K562 (cell line): ENCODE data around the gene NOS2. TPM values are rescaled to one million over a fixed set of nuclear protein-coding genes. Genes with fewer than 3 reads are reported as not detected.

Experiments
- ATAC-seq: fragments of 200-7000 bp; cut with Tn5 transposase; 3 replicates; pipeline ENCODE4 v1.9.1; 2020; ENCODE audit warnings: moderate library complexity
- BruUV-seq: library from RNA; stranded (reverse); fragments of 400-500 nt; replicated peaks from 2 replicates; lab custom pipeline; 2021; lab: Mats Ljungman, UMichigan
- CTCF ChIA-PET: fragments of 300-600 bp; formaldehyde crosslinking; extraction: SDS; loops from one replicate; lab custom pipeline; 2021; ENCODE audit warnings: low intra/inter-chr PET ratio; lab: Yijun Ruan, JAX
- POLR2A ChIA-PET: fragments of 300-600, 350-650 bp; sonication (Branson Sonifier 250); formaldehyde crosslinking; extraction: SDS; loops from one replicate; lab custom pipeline; 2021; ENCODE audit warnings: antibody characterized with exemption, inconsistent platforms; lab: Yijun Ruan, JAX
- DNase-seq, 4 experiments: peaks; one replicate each; pipeline versions ENCODE4 v3.0.0 to v3.0.0-alpha.2; 2011 to 2018; ENCODE audit warnings: low spot score in 3 of 4, mixed read lengths in 3 of 4; ENCODE audit errors: extremely low read depth in 1 of 4
- FAIRE-seq: peaks from 2 replicates; lab custom pipeline; 2011; peaks lifted over from hg19 to GRCh38; lab: Jason Lieb, UNC
- H2AFZ ChIP-seq: 2 replicates; pipeline ENCODE4 v1.6.0; 2011; ENCODE audit warnings: low read depth, low read length, control low read depth, inconsistent platforms
- H3K27ac ChIP-seq: fragments of 200-600 bp; 3 replicates; pipeline ENCODE4 v1.8.0; 2011; ENCODE audit warnings: low read depth, mild to moderate bottlenecking, control low read depth, inconsistent platforms, low read length, moderate library complexity, mixed read lengths; ENCODE audit errors: extremely low read depth
- H3K27me3 ChIP-seq, 2 experiments: fragments of 300-600 bp in 1 of 2; 2 replicates in 1 of 2; 3 replicates in 1 of 2; pipeline versions ENCODE4 v1.6.0 to v1.8.0; 2011; ENCODE audit warnings: inconsistent platforms in 2 of 2, low read length in 2 of 2, mild to moderate bottlenecking in 1 of 2, mixed read lengths in 1 of 2, moderate library complexity in 1 of 2; ENCODE audit not compliant: control insufficient read depth in 2 of 2, insufficient read depth in 2 of 2
- H3K36me3 ChIP-seq: fragments of 300-600 bp; 3 replicates; pipeline ENCODE4 v1.8.0; 2011; ENCODE audit warnings: mild to moderate bottlenecking, low read length, inconsistent platforms; ENCODE audit not compliant: control insufficient read depth, insufficient read depth
- H3K4me1 ChIP-seq, 2 experiments: fragments of 200-600 bp in 1 of 2; replicated peaks in 1 of 2; 2 replicates in 1 of 2; 3 replicates in 1 of 2; pipeline versions ENCODE4 v1.5.1 to v1.8.0; 2011; ENCODE audit warnings: inconsistent platforms in 2 of 2, low read length in 2 of 2, mild to moderate bottlenecking in 1 of 2, mixed read lengths in 1 of 2, moderate library complexity in 1 of 2; ENCODE audit not compliant: control insufficient read depth in 2 of 2, insufficient read depth in 2 of 2
- H3K4me2 ChIP-seq: 2 replicates; pipeline ENCODE4 v1.6.1; 2011; ENCODE audit warnings: low read length, control low read depth, inconsistent platforms, mixed read lengths; ENCODE audit not compliant: insufficient read depth
- H3K4me3 ChIP-seq: fragments of 200-600 bp; sonication (generic), shearing (Covaris generic); 2 replicates; pipeline ENCODE4 v1.5.1; 2016; ENCODE audit warnings: control low read depth, inconsistent platforms
- H3K79me2 ChIP-seq: fragments of 200-600 bp; 3 replicates; pipeline ENCODE4 v1.8.0; 2011; ENCODE audit warnings: low read length, inconsistent platforms; ENCODE audit not compliant: control insufficient read depth, insufficient read depth
- H3K9ac ChIP-seq, 2 experiments: 2 replicates each; pipeline versions ENCODE4 v1.6.0 to v1.6.1; 2011; ENCODE audit warnings: low read depth in 2 of 2, low read length in 2 of 2, control low read depth in 1 of 2, inconsistent platforms in 1 of 2, mild to moderate bottlenecking in 1 of 2, mixed read lengths in 1 of 2; ENCODE audit not compliant: insufficient read depth in 1 of 2
- H3K9me1 ChIP-seq: one replicate; pipeline ENCODE4 v1.6.0; 2011; ENCODE audit warnings: inconsistent platforms, mild to moderate bottlenecking, low read length, moderate library complexity; ENCODE audit not compliant: control insufficient read depth, insufficient read depth
- H3K9me3 ChIP-seq: replicated peaks from 2 replicates; pipeline ENCODE4 v1.5.1; 2011; ENCODE audit warnings: low read depth, low read length, inconsistent platforms; ENCODE audit not compliant: control insufficient read depth, insufficient read depth
- H4K20me1 ChIP-seq: replicated peaks from 2 replicates; pipeline ENCODE4 v1.6.1; 2011; ENCODE audit warnings: low read length, inconsistent platforms, mixed read lengths; ENCODE audit not compliant: control insufficient read depth, insufficient read depth
- CEBPG ChIP-seq, 3 experiments: fragments of 200-800 bp in 1 of 3; sonication (Bioruptor generic) in 1 of 3; sonication (generic) in 1 of 3; formaldehyde crosslinking in 1 of 3; IDR thresholded peaks in 2 of 3; conservative IDR thresholded peaks in 1 of 3; 2 replicates each; pipeline versions ENCODE4 v1.6.1 to v1.8.0; 2016 to 2022; ENCODE audit warnings: missing compliant biosample characterization in 2 of 3, missing genetic modification characterization in 2 of 3, mild to moderate bottlenecking in 1 of 3, missing genetic modification reagents in 1 of 3
- FOXJ2 ChIP-seq: fragments of 200-800 bp; sonication (Bioruptor generic); IDR thresholded peaks from 2 replicates; pipeline ENCODE4 v1.6.1; 2016; ENCODE audit warnings: missing genetic modification characterization, missing compliant biosample characterization
- SETDB1 ChIP-seq: IDR thresholded peaks from one replicate; pipeline ENCODE4 v1.6.1; 2012; ENCODE audit warnings: low read length, control low read depth, inconsistent platforms
- SMC3 ChIP-seq: conservative IDR thresholded peaks from 2 replicates; pipeline ENCODE4 v1.6.1; 2011; ENCODE audit warnings: low read depth, low read length, improper control_type of control experiment; ENCODE audit not compliant: insufficient read depth
- SRF ChIP-seq, 2 experiments: fragments of 250-450, 450-650 bp in 1 of 2; sonication (Bioruptor Pico) in 1 of 2; sonication (generic) in 1 of 2; formaldehyde crosslinking; IDR thresholded peaks; 2 replicates each; pipeline versions ENCODE4 v1.5.0 to v1.5.1; 2020 to 2022; ENCODE audit warnings: mild to moderate bottlenecking in 1 of 2, missing genetic modification reagents in 1 of 2
- ZNF717 ChIP-seq: fragments of 250-450 bp; sonication (Bioruptor Pico); IDR thresholded peaks from 2 replicates; pipeline ENCODE4 v1.5.0; 2021
- WGBS: fragments of 100-300 bp; shearing (Covaris generic); methylation state at CpG from one replicate; pipeline ENCODE4 v1.1.6; 2016; ENCODE audit warnings: low coverage, mixed read lengths; ENCODE audit not compliant: insufficient coverage; ENCODE audit errors: missing lambda C conversion rate; 5-methylcytosine and 5-hydroxymethylcytosine counted together
- in situ Hi-C: fragments of 300-500 bp; cut with MboI; formaldehyde crosslinking; loops from 4 replicates; pipeline ENCODE4 v1.15.0; 2018; ENCODE audit warnings: inconsistent platforms, mixed read lengths
- intact Hi-C: fragments of 100-400 bp; cut with micrococcal nuclease; formaldehyde crosslinking; loops from 2 replicates; pipeline ENCODE4 v1.14.2; 2022
- polyA plus RNA-seq, 8 experiments: library from polyadenylated mRNA; depleted of rRNA in 4 of 8; stranded (reverse) in 5 of 8; unstranded in 3 of 8; fragments of >200 nt; fragmentation: Nextera tagmentation in 2 of 8; fragmentation: Illumina TruSeq in 1 of 8; extraction: Ambion mirVana in 2 of 8; extraction: Trizol in 1 of 8; gene quantifications; 2 replicates each; pipeline versions ENCODE4 v1.2.1 to v1.2.3, GENCODE V29; 2011 to 2014; ENCODE audit warnings: inconsistent platforms in 1 of 8, missing spikeins in 1 of 8
- total RNA-seq, 7 experiments: library from RNA; depleted of rRNA in 6 of 7; stranded (reverse); fragments of >200 nt in 6 of 7; fragmentation: Illumina TruSeq in 2 of 7; extraction: Trizol in 2 of 7; gene quantifications; 2 replicates each; pipeline versions ENCODE4 v1.2.1 to v1.2.3, GENCODE V29; 2011 to 2021; ENCODE audit warnings: low replicate concordance in 1 of 7
- TF ChIP-seq, protein P1 (sequence below): sonication (generic); formaldehyde crosslinking; IDR thresholded peaks from 2 replicates; pipeline ENCODE4 v1.8.0; 2022; ENCODE audit warnings: mild to moderate bottlenecking, missing genetic modification reagents
- TF ChIP-seq, protein P2 (sequence below): fragments of 200-800 bp; sonication (Bioruptor generic); IDR thresholded peaks from 2 replicates; pipeline ENCODE4 v1.6.1; 2016; ENCODE audit warnings: missing genetic modification characterization, missing compliant biosample characterization

The NOS2 gene
- total and polyA plus RNA-seq, 9 of the 15 experiments (the other 6 are each of a cell fraction or from before 2014, with no cell fraction given): not detected

DNA sequence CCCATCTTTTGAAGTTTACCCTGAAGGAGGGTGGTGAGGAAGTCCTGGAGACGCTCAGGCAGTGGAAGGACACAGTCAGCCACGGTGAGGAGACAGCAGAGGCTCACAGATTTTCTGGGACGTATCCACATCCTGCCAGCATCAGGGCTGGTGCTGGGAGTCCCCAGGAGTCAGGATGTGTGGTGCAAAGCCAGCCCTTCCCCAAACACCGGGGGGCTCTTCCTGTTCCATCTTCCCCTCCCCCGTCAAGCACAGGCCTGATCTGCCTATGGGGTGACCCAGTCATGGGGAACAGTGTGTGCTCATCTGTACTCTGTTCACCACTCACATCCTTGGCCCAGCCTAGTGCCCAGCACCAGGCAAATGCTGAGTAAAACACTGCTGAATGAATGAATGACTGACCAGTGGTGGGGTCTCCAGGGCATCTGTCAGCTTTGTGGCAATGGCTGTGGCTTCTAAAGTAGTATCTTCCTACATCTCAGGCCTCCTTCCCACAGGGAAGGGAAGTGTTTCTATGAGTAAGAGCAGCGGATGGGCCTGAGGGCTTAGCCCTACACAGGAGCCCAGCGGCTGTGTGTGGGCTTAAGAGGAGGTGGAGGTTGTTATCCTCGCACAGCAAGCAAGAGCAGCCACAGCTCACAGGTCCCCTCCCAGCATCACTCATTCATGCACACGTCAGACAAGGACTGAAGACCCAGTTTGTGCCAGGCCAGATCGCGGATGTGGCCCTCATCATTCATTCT lies 23.3 kb downstream of the NOS2 start:
- ChIA-PET CTCF (no interaction called here), POLR2A (no interaction called here)
- H2AFZ ChIP-seq: no peak overlapping the region
- intact Hi-C loops (no loop called here), in situ Hi-C loops (no loop called here)
- no peak overlapping the region for H3K4me3 ChIP-seq
- no peaks in the 10 kb centered on the region for H3K9me3 ChIP-seq
- no peaks in the 10 kb centered on the region for H3K9me1 ChIP-seq
- peaks cover 36 to 64% of the 10 kb centered on the region in 2 experiments for H3K27me3 ChIP-seq
- H3K27ac ChIP-seq: no peak overlapping the region
- no TSS peak for BruUV-seq
- no peak overlapping the region for H3K4me2 ChIP-seq
- DNase-seq (no peak), ATAC-seq (no peak), FAIRE-seq (no peak)
- H3K4me1 ChIP-seq: peaks cover 6 to 8% of the 10 kb centered on the region in 2 experiments; a peak in 4 of 5 replicates
- no peak overlapping the region for H3K9ac ChIP-seq
- WGBS: 20% methylated on average over 11 of the region's 11 CpGs
- H3K36me3 ChIP-seq: no peaks in the 10 kb centered on the region
- no peaks in the 10 kb centered on the region for H4K20me1 ChIP-seq
- H3K79me2 ChIP-seq: no peaks in the 10 kb centered on the region
- TF ChIP-seq CEBPG (CRISPR knock-in tag; IDR thresholded peaks at IDR 0.05): no peak
- no peak for TF ChIP-seq CEBPG (tag; conservative IDR thresholded peaks at IDR 0.05 in 1 of 2, IDR thresholded peaks at IDR 0.05 in 1 of 2)
- no peak for TF ChIP-seq FOXJ2
- TF ChIP-seq ZNF717: no peak

DNA sequence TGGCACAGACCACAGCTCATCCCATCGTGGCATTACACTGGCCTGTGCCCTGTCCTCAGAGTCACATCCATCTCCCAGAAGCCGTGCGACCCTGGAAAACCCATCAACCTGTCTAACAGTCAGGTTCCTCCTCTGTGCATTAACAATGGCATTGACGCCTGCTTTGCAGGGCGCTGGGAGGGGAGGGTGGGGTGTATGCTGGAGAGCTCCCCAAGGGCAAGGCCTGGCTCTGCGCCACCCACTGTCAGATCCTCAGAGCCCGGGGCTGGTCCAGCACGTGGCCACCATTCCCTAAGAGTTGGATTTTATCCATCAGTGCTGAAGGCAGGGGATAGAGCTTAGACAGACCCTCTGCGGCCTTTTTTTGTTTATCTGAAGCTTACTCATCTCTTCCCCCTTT lies 28.7 kb downstream of the NOS2 start:
- H3K9ac ChIP-seq: no peak overlapping the region
- no peaks in the 10 kb centered on the region; the same call in 1 of the 2 replicates for H4K20me1 ChIP-seq
- no peak overlapping the region for H3K27ac ChIP-seq
- ChIA-PET POLR2A (no interaction called here), CTCF (interaction anchor here (0.6 kb wide), 1 partner anchor 12 kb away, joined by 3 read pairs; no protein-coding TSS in a partner anchor)
- in situ Hi-C loops (no loop called here), intact Hi-C loops (no loop called here)
- no peaks in the 10 kb centered on the region for H3K79me2 ChIP-seq
- no TSS peak for BruUV-seq
- no peak for FAIRE-seq
- H2AFZ ChIP-seq: no peak overlapping the region
- WGBS: 2% methylated on average over 9 of the region's 9 CpGs
- H3K9me3 ChIP-seq: no peaks in the 10 kb centered on the region
- H3K9me1 ChIP-seq: no peaks in the 10 kb centered on the region
- ATAC-seq: no peak
- no peak overlapping the region for H3K4me2 ChIP-seq
- no peaks in the 10 kb centered on the region for H3K36me3 ChIP-seq
- H3K4me1 ChIP-seq: no peaks in the 10 kb centered on the region
- peaks cover 25 to 78% of the 10 kb centered on the region in 2 experiments for H3K27me3 ChIP-seq
- no peak for DNase-seq
- H3K4me3 ChIP-seq: no peak overlapping the region
- no peak for TF ChIP-seq SETDB1
- TF ChIP-seq, protein P1, sequence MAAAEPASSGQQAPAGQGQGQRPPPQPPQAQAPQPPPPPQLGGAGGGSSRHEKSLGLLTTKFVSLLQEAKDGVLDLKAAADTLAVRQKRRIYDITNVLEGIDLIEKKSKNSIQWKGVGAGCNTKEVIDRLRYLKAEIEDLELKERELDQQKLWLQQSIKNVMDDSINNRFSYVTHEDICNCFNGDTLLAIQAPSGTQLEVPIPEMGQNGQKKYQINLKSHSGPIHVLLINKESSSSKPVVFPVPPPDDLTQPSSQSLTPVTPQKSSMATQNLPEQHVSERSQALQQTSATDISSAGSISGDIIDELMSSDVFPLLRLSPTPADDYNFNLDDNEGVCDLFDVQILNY (CRISPR knock-in tag): no peak
- no peak for TF ChIP-seq SMC3
- TF ChIP-seq, protein P2, sequence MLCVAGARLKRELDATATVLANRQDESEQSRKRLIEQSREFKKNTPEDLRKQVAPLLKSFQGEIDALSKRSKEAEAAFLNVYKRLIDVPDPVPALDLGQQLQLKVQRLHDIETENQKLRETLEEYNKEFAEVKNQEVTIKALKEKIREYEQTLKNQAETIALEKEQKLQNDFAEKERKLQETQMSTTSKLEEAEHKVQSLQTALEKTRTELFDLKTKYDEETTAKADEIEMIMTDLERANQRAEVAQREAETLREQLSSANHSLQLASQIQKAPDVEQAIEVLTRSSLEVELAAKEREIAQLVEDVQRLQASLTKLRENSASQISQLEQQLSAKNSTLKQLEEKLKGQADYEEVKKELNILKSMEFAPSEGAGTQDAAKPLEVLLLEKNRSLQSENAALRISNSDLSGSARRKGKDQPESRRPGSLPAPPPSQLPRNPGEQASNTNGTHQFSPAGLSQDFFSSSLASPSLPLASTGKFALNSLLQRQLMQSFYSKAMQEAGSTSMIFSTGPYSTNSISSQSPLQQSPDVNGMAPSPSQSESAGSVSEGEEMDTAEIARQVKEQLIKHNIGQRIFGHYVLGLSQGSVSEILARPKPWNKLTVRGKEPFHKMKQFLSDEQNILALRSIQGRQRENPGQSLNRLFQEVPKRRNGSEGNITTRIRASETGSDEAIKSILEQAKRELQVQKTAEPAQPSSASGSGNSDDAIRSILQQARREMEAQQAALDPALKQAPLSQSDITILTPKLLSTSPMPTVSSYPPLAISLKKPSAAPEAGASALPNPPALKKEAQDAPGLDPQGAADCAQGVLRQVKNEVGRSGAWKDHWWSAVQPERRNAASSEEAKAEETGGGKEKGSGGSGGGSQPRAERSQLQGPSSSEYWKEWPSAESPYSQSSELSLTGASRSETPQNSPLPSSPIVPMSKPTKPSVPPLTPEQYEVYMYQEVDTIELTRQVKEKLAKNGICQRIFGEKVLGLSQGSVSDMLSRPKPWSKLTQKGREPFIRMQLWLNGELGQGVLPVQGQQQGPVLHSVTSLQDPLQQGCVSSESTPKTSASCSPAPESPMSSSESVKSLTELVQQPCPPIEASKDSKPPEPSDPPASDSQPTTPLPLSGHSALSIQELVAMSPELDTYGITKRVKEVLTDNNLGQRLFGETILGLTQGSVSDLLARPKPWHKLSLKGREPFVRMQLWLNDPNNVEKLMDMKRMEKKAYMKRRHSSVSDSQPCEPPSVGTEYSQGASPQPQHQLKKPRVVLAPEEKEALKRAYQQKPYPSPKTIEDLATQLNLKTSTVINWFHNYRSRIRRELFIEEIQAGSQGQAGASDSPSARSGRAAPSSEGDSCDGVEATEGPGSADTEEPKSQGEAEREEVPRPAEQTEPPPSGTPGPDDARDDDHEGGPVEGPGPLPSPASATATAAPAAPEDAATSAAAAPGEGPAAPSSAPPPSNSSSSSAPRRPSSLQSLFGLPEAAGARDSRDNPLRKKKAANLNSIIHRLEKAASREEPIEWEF: no peak
- TF ChIP-seq SRF (CRISPR knock-in tag; IDR thresholded peaks at IDR 0.05): no peak
